ENCODE results near the gene FAM177A1.

Gene FAM177A1

DNA sequence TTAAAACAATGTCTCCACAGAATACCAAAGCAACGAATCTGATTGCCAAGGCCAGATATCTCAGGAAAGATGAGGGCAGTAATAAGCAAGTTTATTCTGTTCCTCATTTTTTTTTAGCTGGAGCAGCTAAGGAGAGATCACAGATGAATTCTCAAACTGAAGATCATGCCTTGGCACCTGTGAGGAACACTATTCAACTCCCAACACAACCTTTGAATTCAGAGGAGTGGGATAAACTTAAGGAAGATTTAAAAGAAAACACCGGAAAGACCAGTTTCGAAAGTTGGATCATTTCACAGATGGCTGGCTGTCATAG lies 77.3 kb downstream of the FAM177A1 start:
- DNase-seq (ENCODE audit: low spot score) = no peak

DNA sequence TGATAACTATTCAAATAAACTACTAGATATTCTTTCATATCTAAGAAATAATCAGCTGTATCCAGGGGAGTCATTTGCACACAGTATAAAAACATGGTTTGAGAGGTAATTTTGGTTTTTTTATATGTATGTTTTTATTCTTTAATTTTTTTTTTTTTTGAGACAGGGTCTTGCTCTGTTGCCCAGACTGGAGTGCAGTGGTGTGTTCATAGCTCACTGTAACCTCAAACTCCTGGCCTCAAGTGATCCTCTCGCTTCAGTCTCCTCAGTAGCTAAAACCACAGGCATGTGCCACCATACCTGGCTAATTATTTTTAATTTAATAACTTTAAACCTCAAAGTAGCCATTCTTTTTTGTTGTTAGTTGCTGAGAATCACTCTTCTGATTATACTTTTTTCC lies 78.1 kb downstream of the FAM177A1 start:
- no peak for DNase-seq (ENCODE audit: low spot score)
